Caco-2 (cell line): ENCODE results near the gene NRCAM. TPM values are rescaled to one million over a fixed set of nuclear protein-coding genes. Genes with fewer than 3 reads are reported as not detected.

Experiments used
- BruUV-seq: library from RNA; stranded (reverse); fragments of 400-500 nt; replicated peaks from 2 replicates; lab custom pipeline; 2021; lab: Mats Ljungman, UMichigan
- CTCF ChIA-PET: fragments of 300-600 bp; sonication (Branson Sonifier 250); formaldehyde crosslinking; loops from one replicate; lab custom pipeline; 2022; ENCODE audit warnings: antibody characterized with exemption; lab: Charles Lee
- POLR2A ChIA-PET: fragments of 300-600 bp; sonication (Branson Sonifier 250); formaldehyde crosslinking; loops from one replicate; lab custom pipeline; 2022; ENCODE audit warnings: antibody characterized with exemption; lab: Charles Lee
- DNase-seq, 2 experiments: peaks; one replicate each; pipeline versions ENCODE4 v3.0.0 to v3.0.0-alpha.2; 2020 to 2022
- H3K27me3 ChIP-seq: replicated peaks from 2 replicates; pipeline ENCODE4 v1.6.0; 2011; ENCODE audit warnings: low read length; ENCODE audit not compliant: control insufficient read depth, insufficient read depth
- H3K36me3 ChIP-seq: 2 replicates; pipeline ENCODE4 v1.5.1; 2011; ENCODE audit warnings: low read length; ENCODE audit not compliant: control insufficient read depth, insufficient read depth
- H3K4me1 ChIP-seq: fragments of 250-450 bp; sonication (Bioruptor Pico); 2 replicates; pipeline ENCODE4 v1.5.1; 2020; ENCODE audit warnings: mild to moderate bottlenecking
- H3K4me3 ChIP-seq: 2 replicates; pipeline ENCODE4 v1.5.1; 2011; ENCODE audit warnings: low read depth, mild to moderate bottlenecking, control low read depth, low read length
- H3K9me3 ChIP-seq: fragments of 250-450 bp; sonication (Bioruptor Pico); 2 replicates; pipeline ENCODE4 v1.5.1; 2020; ENCODE audit warnings: mild to moderate bottlenecking, moderate library complexity
- H3K27ac Mint-ChIP-seq: one replicate; pipeline ENCODE4 v1.8.0; 2022; ENCODE audit warnings: mixed read lengths; ENCODE audit not compliant: unreplicated experiment
- H3K27me3 Mint-ChIP-seq: one replicate; pipeline ENCODE4 v1.8.0; 2022; ENCODE audit warnings: mixed read lengths; ENCODE audit not compliant: insufficient read depth, unreplicated experiment
- H3K36me3 Mint-ChIP-seq: one replicate; pipeline ENCODE4 v1.8.0; 2022; ENCODE audit warnings: mild to moderate bottlenecking, mixed read lengths; ENCODE audit not compliant: insufficient read depth, unreplicated experiment
- H3K4me1 Mint-ChIP-seq: one replicate; pipeline ENCODE4 v1.8.0; 2022; ENCODE audit warnings: low read depth, mixed read lengths; ENCODE audit not compliant: unreplicated experiment
- H3K4me3 Mint-ChIP-seq: one replicate; pipeline ENCODE4 v1.8.0; 2022; ENCODE audit warnings: mild to moderate bottlenecking, moderate library complexity, mixed read lengths; ENCODE audit not compliant: unreplicated experiment
- H3K9me3 Mint-ChIP-seq: one replicate; pipeline ENCODE4 v1.8.0; 2022; ENCODE audit warnings: mixed read lengths; ENCODE audit not compliant: unreplicated experiment
- CTCF ChIP-seq, 2 experiments: fragments of 200-600 bp in 1 of 2; IDR thresholded peaks; 1 replicate in 1 of 2; 2 replicates in 1 of 2; pipeline versions ENCODE4 v1.5.1 to v1.8.0; 2011 to 2022; ENCODE audit warnings: antibody characterized with exemption in 1 of 2, control low read depth in 1 of 2, inconsistent platforms in 1 of 2, low read depth in 1 of 2, low read length in 1 of 2, mild to moderate bottlenecking in 1 of 2, moderate library complexity in 1 of 2; ENCODE audit not compliant: insufficient read depth in 1 of 2, severe bottlenecking in 1 of 2, unreplicated experiment in 1 of 2
- intact Hi-C: fragments of 100-400 bp; cut with micrococcal nuclease; formaldehyde crosslinking; loops from one replicate; pipeline ENCODE4 v1.10.0; 2022; ENCODE audit not compliant: unreplicated experiment
- total RNA-seq: library from RNA; stranded (reverse); gene quantifications from 2 replicates; pipeline ENCODE4 v1.2.3, GENCODE V29; 2022

The NRCAM gene
- total RNA-seq, 1 experiment from 2014 or later, result 96.2 TPM

DNA sequence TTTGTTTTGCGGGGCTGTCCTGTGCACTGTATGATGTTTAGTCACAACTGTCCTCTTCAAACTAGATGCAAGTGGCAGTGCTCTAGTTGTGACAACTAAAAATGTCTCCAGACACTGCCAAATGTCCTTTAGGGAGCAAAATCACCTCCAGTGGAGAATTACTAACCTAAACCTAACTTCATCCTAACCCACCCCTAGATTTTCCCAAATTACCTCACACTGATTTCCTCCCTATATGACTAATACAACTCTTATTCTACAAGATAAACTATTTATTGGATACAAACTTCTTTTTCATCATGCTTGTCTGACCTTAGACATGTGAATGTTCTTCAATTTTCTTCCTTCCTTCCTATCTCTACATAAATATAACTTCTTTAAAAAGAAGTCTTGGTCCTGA is 43.3 kb upstream of the NRCAM start:
- no peaks in the 10 kb centered on the region for H3K9me3 Mint-ChIP-seq
- Histone ChIP-seq H3K4me1 (no peaks in the 10 kb centered on the region), H3K4me3 (no peak overlapping the region), H3K36me3 (no peaks in the 10 kb centered on the region), H3K27me3 (no peaks in the 10 kb centered on the region), H3K9me3 (no peaks in the 10 kb centered on the region)
- H3K36me3 Mint-ChIP-seq, result peaks cover 21% of the 10 kb centered on the region
- ChIA-PET CTCF (no interaction called here), POLR2A (no interaction called here)
- BruUV-seq, result no TSS peak
- H3K4me1 Mint-ChIP-seq, result no peaks in the 10 kb centered on the region
- H3K27ac Mint-ChIP-seq, result no peak overlapping the region
- TF ChIP-seq CTCF (IDR thresholded peaks at IDR 0.05; ENCODE audit: insufficient read depth in 1 of 2, low read depth in 1 of 2, low read length in 1 of 2, severe bottlenecking in 1 of 2, unreplicated experiment in 1 of 2), result no peak
- no peaks in the 10 kb centered on the region for H3K27me3 Mint-ChIP-seq
- no peak for DNase-seq
- intact Hi-C loops, result no loop called here
- H3K4me3 Mint-ChIP-seq, result no peak overlapping the region

GRCh38 chr7:108498481-108498880 is 42.2 kb upstream of the NRCAM start:
- Mint-ChIP-seq H3K4me3 (no peak overlapping the region), H3K36me3 (peaks cover 27% of the 10 kb centered on the region), H3K4me1 (no peaks in the 10 kb centered on the region), H3K27ac (no peak overlapping the region), H3K9me3 (no peaks in the 10 kb centered on the region), H3K27me3 (no peaks in the 10 kb centered on the region)
- no peaks in the 10 kb centered on the region for H3K4me1 ChIP-seq
- ChIA-PET POLR2A (no interaction called here), CTCF (interaction anchor here (0.7 kb wide), 1 partner anchor 316 kb away, joined by 3 read pairs; no protein-coding TSS in a partner anchor)
- no peak for TF ChIP-seq CTCF (IDR thresholded peaks at IDR 0.05; ENCODE audit: insufficient read depth in 1 of 2, low read depth in 1 of 2, low read length in 1 of 2, severe bottlenecking in 1 of 2, unreplicated experiment in 1 of 2)
- no peaks in the 10 kb centered on the region for H3K9me3 ChIP-seq
- intact Hi-C loops, result no loop called here
- no peak for DNase-seq
- H3K4me3 ChIP-seq, result no peak overlapping the region
- no TSS peak for BruUV-seq
- no peaks in the 10 kb centered on the region for H3K36me3 ChIP-seq
- no peaks in the 10 kb centered on the region for H3K27me3 ChIP-seq

GRCh38 chr7:108497082-108497725 is 41.0 kb upstream of the NRCAM start:
- ChIA-PET POLR2A (interaction anchor here (1.0 kb wide), 1 partner anchor 29 kb away, joined by 5 read pairs; the partner anchor contains the start of gene PNPLA8), CTCF (interaction anchor here (1.0 to 1.2 kb wide), 10 partner anchors 13 to 383 kb away, joined by 3 to 7 read pairs (median 3); partner anchors contain the start of genes DNAJB9 and PNPLA8)
- Histone ChIP-seq H3K27me3 (no peaks in the 10 kb centered on the region), H3K9me3 (no peaks in the 10 kb centered on the region), H3K4me3 (no peak overlapping the region), H3K36me3 (no peaks in the 10 kb centered on the region), H3K4me1 (no peaks in the 10 kb centered on the region)
- TF ChIP-seq CTCF (IDR thresholded peaks at IDR 0.05; ENCODE audit: insufficient read depth in 1 of 2, low read depth in 1 of 2, low read length in 1 of 2, severe bottlenecking in 1 of 2, unreplicated experiment in 1 of 2), result peak; percentile 73 to 77
- Mint-ChIP-seq H3K36me3 (peaks cover 27% of the 10 kb centered on the region), H3K9me3 (no peaks in the 10 kb centered on the region), H3K27ac (no peak overlapping the region), H3K4me3 (no peak overlapping the region), H3K27me3 (no peaks in the 10 kb centered on the region), H3K4me1 (no peaks in the 10 kb centered on the region)
- no TSS peak for BruUV-seq
- intact Hi-C loops, result loop anchor here (1.0 kb wide), 4 partner anchors 37 to 383 kb away; no protein-coding TSS in a partner anchor
- peak in 1 of 2 experiments; percentile 70 for DNase-seq
